Cardiac septum (tissue), 1 donor: Measurements from ENCODE around the gene RGS9. TPM values are rescaled to one million over a fixed set of nuclear protein-coding genes. Genes with fewer than 3 reads are reported as not detected.

Source experiments
- total RNA-seq: library from RNA; stranded (reverse); fragmentation: NEBNext Ultra II Directional; extraction: Animal tissue kit (Norgen Biotek cat#: 25700); gene quantifications from one replicate; pipeline ENCODE4 v1.2.1, GENCODE V29; 2021
- donor health status: DM: no; HTN: no; CAD: no.

Gene RGS9
- total RNA-seq, 1 donor from 2014 or later: 0.38 TPM

Other genes starting within 250 kb of the RGS9 start
- gene LRRC37A3, start 217.9 kb upstream of the RGS9 start, total RNA-seq: 4.2 TPM
- 19.0 TPM for gene GNA13, start 80.6 kb upstream of the RGS9 start, total RNA-seq